Measurements from ENCODE around the gene DENND6B. TPM values are rescaled to one million over a fixed set of nuclear protein-coding genes. Genes with fewer than 3 reads are reported as not detected.

The DENND6B gene
- total RNA-seq, 2 donors from 2014 or later: 3.4 to 7.3 TPM

GRCh38 chr22:50320671-50321325 lies 6.0 kb downstream of the DENND6B start:
- no peak for TF ChIP-seq POLR2A (IDR thresholded peaks at IDR 0.05)
- no peak for TF ChIP-seq CTCF (IDR thresholded peaks at IDR 0.05)
- Histone ChIP-seq H3K9me3 (no peaks in the 10 kb centered on the region), H3K27me3 (no peaks in the 10 kb centered on the region), H3K27ac (no peak overlapping the region), H3K4me3 (no peak overlapping the region), H3K36me3 (replicated peaks in 1 of 2; ENCODE audit: insufficient read depth in 1 of 2, low read depth in 2 of 2) (no peaks in the 10 kb centered on the region), H3K4me1 (no peaks in the 10 kb centered on the region)
- 78 to 85% methylated on average over 6 to 10 of the region's 10 CpGs for WGBS, 2 donors
- ATAC-seq (no peak), DNase-seq (no peak)
- intact Hi-C loops (cut with DNase I): no loop called here

GRCh38 chr22:50320116-50320515 lies 6.7 kb downstream of the DENND6B start:
- Histone ChIP-seq H3K9me3 (no peaks in the 10 kb centered on the region), H3K36me3 (replicated peaks in 1 of 2; ENCODE audit: insufficient read depth in 1 of 2, low read depth in 2 of 2) (no peaks in the 10 kb centered on the region), H3K27me3 (no peaks in the 10 kb centered on the region), H3K27ac (no peak overlapping the region), H3K4me3 (no peak overlapping the region), H3K4me1 (no peaks in the 10 kb centered on the region)
- intact Hi-C loops (cut with DNase I): no loop called here
- no peak for ATAC-seq
- TF ChIP-seq CTCF (IDR thresholded peaks at IDR 0.05) (no peak), POLR2A (IDR thresholded peaks at IDR 0.05) (no peak)
- WGBS, 2 donors: 77 to 87% methylated on average over 8 of the region's 8 CpGs
- no peak for DNase-seq

GRCh38 chr22:50319503-50319951 lies 7.3 kb downstream of the DENND6B start:
- Histone ChIP-seq H3K9me3 (no peaks in the 10 kb centered on the region), H3K36me3 (replicated peaks in 1 of 2; ENCODE audit: insufficient read depth in 1 of 2, low read depth in 2 of 2) (no peaks in the 10 kb centered on the region), H3K4me3 (no peak overlapping the region), H3K27ac (no peak overlapping the region), H3K27me3 (no peaks in the 10 kb centered on the region), H3K4me1 (no peaks in the 10 kb centered on the region)
- no peak for TF ChIP-seq POLR2A (IDR thresholded peaks at IDR 0.05)
- TF ChIP-seq CTCF (IDR thresholded peaks at IDR 0.05): no peak
- WGBS, 2 donors: 84 to 86% methylated on average over 13 to 15 of the region's 15 CpGs
- ATAC-seq: no peak
- DNase-seq: no peak
- intact Hi-C loops (cut with DNase I): no loop called here

- 80 to 89% methylated on average over 8 to 21 of the region's 21 CpGs for WGBS, 2 donors
- TF ChIP-seq POLR2A (IDR thresholded peaks at IDR 0.05) (no peak), CTCF (IDR thresholded peaks at IDR 0.05) (no peak)
- Histone ChIP-seq H3K4me3 (no peak overlapping the region), H3K27me3 (no peaks in the 10 kb centered on the region), H3K36me3 (replicated peaks in 1 of 2; ENCODE audit: insufficient read depth in 1 of 2, low read depth in 2 of 2) (no peaks in the 10 kb centered on the region), H3K4me1 (no peaks in the 10 kb centered on the region), H3K9me3 (no peaks in the 10 kb centered on the region), H3K27ac (no peak overlapping the region)
- ATAC-seq (no peak), DNase-seq (no peak)
- intact Hi-C loops (cut with DNase I): no loop called here
Measured at GRCh38 chr22:50318698-50319411, 8.0 kb downstream of the DENND6B start.

- intact Hi-C loops (cut with DNase I): no loop called here
- DNase-seq (no peak), ATAC-seq (no peak)
- Histone ChIP-seq H3K9me3 (no peaks in the 10 kb centered on the region), H3K4me1 (no peaks in the 10 kb centered on the region), H3K36me3 (replicated peaks in 1 of 2; ENCODE audit: insufficient read depth in 1 of 2, low read depth in 2 of 2) (no peaks in the 10 kb centered on the region), H3K27me3 (no peaks in the 10 kb centered on the region), H3K27ac (no peak overlapping the region), H3K4me3 (no peak overlapping the region)
- WGBS, 2 donors: 73 to 75% methylated on average over 1 to 7 of the region's 7 CpGs
- TF ChIP-seq CTCF (IDR thresholded peaks at IDR 0.05) (no peak), POLR2A (IDR thresholded peaks at IDR 0.05) (no peak)
Measured at GRCh38 chr22:50318356-50318697, 8.5 kb downstream of the DENND6B start.

Measured in body of pancreas (tissue), 4 donors.